Measurements from ENCODE around the gene PBX3.
"Not testable (repeated sequence)": the region's sequence is repeated elsewhere in the genome, so short reads cannot be mapped to it uniquely, and the experiment has no call there.

The PBX3 gene

GRCh38 chr9:125749287-125749935 is 2.2 kb downstream of the PBX3 start:
- DNase-seq = no peak

GRCh38 chr9:125749951-125750626 is 2.9 kb downstream of the PBX3 start:
- no peak for DNase-seq

GRCh38 chr9:125750627-125751011 is 3.4 kb downstream of the PBX3 start:
- DNase-seq = no peak

- DNase-seq = no peak
Measured at GRCh38 chr9:125752070-125752628, 5.0 kb downstream of the PBX3 start.

GRCh38 chr9:125754096-125754495 is 6.9 kb downstream of the PBX3 start:
- DNase-seq = no peak

GRCh38 chr9:125755340-125755739 is 8.2 kb downstream of the PBX3 start:
- no peak for DNase-seq

- DNase-seq = no peak
Measured at GRCh38 chr9:125756518-125756917, 9.3 kb downstream of the PBX3 start.

- no peak for DNase-seq
Measured at GRCh38 chr9:125757834-125758233, 10.7 kb downstream of the PBX3 start.

GRCh38 chr9:125758986-125759763 is 12.0 kb downstream of the PBX3 start:
- no peak for DNase-seq

- no peak for DNase-seq
Measured at GRCh38 chr9:125759764-125760129, 12.6 kb downstream of the PBX3 start.

- DNase-seq = no peak
Measured at GRCh38 chr9:125760537-125760936, 13.4 kb downstream of the PBX3 start.

GRCh38 chr9:125761676-125762450 is 14.7 kb downstream of the PBX3 start:
- no peak for DNase-seq

- no peak for DNase-seq
Measured at GRCh38 chr9:125763394-125763801, 16.2 kb downstream of the PBX3 start.

- DNase-seq = no peak
Measured at GRCh38 chr9:125764198-125764597, 17.0 kb downstream of the PBX3 start.

- DNase-seq = no peak
Measured at GRCh38 chr9:125766468-125767221, 19.5 kb downstream of the PBX3 start.

- no peak for DNase-seq
Measured at GRCh38 chr9:125767349-125767748, 20.2 kb downstream of the PBX3 start.

GRCh38 chr9:125768803-125769202 is 21.6 kb downstream of the PBX3 start:
- DNase-seq = no peak

- DNase-seq = no peak
Measured at GRCh38 chr9:125771037-125771436, 23.9 kb downstream of the PBX3 start.

- no peak for DNase-seq
Measured at GRCh38 chr9:125772740-125773139, 25.6 kb downstream of the PBX3 start.

- DNase-seq = no peak
Measured at GRCh38 chr9:125774106-125774505, 26.9 kb downstream of the PBX3 start.

GRCh38 chr9:125776789-125777188 is 29.6 kb downstream of the PBX3 start:
- DNase-seq = not testable (repeated sequence)

Data from activated effector memory CD4-positive, alpha-beta T cell treated with anti-CD3 and anti-CD28 coated beads, Interleukin-2, amount 50 U/mL, for 16 hours (primary cell).